NOMO-1 treated with dmso at 0.1 percent for 144 hours (cell line): Measurements from ENCODE around the gene ITCH.

Source experiments
- DNase-seq: peaks from one replicate; lab custom pipeline; 2025; ENCODE audit not compliant: unreplicated experiment; lab: John Stamatoyannopoulos, UW

ITCH gene

DNA sequence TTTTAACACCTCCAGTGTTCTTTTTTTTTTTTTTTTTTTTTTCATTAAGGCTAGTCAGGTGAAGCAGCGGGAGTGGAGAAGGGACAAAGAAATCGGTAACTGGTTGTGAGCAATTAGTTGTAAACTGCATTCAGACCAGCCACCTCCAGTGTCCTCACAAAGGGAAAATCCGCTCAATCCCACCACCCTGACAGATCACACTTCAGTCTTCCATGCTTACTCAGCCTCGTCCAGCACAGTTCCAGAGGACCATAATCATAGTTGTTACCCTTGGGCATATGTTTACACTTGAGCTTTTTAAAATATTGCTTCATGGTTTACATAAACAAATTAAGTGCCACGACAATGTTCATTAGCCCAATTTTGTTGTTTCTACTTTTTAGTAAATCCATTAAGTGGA lies 163.4 kb downstream of the ITCH start:
- DNase-seq, result no peak

DNA sequence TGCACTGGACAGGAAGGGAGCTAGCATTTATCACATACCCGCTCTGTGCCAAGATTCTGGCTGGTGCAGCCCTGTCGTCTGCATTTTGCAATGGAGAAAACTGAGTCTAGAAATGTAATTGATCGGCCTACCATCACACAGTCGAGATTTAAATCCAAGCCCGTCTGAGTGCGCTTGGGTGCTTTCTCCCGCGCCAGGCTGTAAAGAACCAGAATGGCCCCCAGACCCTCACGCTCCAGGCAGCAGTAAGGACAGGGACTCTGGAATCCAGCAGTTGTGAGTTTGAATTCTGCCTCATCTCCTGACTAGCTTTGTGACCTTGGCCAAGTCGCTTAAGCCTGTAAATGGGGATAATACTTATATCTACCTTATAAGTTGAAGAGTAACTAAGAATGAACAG lies 163.9 kb downstream of the ITCH start:
- DNase-seq, result no peak

DNA sequence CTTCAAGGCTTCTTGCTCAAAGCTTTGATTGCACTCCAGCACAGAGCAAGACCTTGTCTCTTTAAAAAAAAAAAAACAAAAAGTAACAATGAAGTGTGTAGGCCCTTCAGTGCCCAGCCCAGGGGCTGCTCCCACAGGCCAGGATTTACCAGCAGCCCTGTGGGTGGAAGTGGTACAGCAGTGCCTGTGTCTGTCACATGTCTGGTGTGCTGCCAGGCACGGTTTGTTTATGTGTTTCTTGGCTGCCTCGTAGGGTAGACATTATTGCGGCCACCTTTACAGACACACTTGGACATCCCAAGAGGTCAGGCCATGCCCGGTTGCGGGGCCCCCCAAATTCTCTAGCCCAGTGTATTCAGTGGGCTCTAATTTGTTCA lies 165.8 kb downstream of the ITCH start:
- no peak for DNase-seq

DNA sequence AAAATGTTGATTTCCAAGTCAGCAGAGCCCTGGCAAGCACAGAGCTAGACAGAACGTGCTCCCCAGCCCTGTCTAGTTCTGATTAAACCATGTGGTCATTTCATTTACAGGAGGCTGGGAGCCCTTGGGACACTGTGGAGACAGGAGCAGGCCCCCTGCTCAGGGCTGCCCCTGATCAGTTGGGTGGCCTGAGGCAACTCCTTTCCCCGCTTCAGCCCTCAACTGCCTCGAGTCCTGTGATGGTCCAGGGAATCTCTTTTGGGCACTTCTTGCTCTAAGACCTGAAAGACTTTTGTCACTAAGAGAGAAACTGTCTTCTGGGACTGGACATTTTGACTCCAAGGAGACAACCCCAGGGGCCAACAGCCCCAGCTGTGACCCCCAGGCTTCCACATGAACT lies 166.7 kb downstream of the ITCH start:
- DNase-seq, result no peak

DNA sequence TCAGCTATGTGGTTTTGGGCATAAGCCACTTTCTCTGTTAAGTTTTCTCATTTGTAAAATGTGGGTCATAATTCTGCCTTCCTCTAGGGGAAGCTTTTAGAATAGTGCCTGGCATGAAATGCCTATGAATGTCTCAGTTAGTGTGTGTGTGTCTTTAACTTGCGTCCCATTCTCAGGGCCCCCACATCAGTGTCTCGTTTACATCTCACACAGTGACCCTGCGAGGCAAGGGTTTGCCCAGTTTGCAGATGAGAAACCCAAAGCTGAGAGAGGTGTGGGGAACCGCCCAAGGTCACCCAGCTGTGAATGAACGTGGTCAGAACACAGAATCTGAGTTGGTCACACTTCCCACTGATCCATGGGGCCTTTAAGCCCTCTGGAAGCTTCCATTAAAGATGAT lies 167.3 kb downstream of the ITCH start:
- no peak for DNase-seq

DNA sequence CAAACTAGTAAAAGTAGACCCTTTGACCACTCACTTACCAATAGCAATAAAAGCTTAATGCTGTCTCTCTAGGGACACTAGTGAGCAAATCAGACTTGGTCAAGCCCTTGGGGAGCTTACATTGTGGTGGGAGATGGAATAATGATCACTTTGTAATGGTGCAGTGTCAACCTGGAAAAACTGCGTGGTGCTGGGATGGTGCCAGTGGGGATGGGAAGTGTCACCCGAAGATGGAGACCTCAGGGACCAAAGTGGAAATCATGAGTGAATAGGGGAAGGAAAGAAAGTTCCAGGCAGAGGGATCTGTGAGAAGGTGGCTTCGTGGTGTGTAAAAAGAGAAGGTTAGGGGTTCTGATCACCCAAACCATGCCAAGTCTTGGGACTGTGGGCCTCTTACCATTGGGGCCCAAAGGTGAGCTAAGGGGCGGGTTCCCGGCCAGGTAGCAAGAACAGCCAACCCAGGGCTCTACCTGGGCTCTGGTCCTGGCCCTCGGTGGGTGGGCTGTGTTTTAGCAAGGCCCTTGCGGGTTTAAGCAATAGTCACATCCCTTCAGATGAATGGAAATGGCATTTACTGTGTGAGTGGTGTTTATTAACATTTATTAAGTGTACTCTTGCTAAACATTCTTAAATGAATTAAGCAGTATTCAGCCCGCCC lies 168.7 kb downstream of the ITCH start:
- DNase-seq, result no peak

DNA sequence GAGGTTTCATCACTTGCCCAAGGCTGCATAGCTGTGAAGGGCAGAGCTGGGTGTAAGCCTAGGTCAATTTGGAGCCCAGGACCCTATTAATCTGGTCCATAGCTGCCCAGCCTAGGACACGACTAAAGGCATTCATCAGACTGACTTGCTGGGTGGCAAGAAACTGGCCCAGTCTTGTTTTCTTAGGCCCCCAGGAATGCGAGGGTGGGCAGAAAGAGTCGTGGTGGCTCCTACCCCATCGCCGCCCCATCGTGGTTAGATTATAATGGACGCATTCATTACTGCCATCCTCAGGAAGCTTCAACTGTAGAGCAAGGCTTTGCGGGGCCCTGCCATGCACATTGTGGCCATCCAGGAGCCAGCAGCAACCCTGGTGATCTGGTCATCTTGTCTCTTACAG lies 169.2 kb downstream of the ITCH start:
- DNase-seq, result no peak

DNA sequence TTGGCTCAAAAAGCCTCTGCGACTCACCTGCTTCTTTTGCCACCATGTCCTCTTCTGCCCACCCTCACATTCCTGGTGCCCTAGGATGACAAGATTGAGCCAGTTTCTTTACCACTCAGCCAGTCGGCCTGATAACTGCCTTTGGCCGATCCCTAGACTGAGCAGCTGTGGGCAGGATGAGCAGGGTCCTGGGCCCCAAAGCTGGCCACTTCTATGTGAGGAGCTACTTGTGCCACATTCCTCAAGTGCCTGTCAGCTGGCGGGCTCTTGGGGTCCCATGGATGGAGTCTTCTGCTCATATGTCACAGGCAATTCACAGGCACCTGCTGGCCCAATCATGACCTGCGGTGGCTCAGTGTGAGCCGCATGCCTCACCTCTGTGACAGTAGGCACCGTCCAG lies 169.7 kb downstream of the ITCH start:
- no peak for DNase-seq

DNA sequence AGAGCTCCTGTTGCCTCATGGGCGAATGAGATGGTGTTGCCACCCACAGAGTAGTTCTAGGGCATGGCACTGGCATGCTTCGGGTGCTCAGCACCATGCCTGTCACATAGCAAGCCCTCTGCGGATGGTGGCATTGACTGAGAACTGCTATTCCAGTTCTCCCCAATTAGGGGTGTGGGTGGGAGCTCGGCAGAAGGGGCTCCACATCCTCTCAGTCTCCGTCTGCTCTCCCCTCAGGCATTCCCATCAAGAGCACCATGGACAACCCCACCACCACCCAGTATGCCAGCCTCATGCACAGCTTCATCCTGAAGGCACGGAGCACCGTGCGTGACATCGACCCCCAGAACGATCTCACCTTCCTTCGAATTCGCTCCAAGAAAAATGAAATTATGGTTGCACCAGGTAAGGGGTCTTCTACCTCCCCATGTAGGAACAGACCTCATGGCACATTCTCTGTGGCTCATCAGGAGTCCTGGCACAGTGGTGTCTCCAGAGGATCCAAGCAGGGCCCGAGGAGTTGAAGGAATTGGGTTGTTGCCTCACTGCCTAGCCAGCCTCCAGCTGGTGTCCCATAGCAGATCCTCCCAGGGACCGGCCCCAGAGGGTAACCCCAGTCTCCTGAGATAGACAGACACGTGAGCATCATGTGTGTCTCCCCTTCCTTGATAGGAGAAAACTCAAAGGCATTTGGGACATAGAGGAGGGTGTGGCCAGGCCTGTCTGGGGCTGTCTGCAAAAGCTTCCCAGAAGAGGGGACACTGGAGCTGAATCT lies 171.5 kb downstream of the ITCH start:
- no peak for DNase-seq

DNA sequence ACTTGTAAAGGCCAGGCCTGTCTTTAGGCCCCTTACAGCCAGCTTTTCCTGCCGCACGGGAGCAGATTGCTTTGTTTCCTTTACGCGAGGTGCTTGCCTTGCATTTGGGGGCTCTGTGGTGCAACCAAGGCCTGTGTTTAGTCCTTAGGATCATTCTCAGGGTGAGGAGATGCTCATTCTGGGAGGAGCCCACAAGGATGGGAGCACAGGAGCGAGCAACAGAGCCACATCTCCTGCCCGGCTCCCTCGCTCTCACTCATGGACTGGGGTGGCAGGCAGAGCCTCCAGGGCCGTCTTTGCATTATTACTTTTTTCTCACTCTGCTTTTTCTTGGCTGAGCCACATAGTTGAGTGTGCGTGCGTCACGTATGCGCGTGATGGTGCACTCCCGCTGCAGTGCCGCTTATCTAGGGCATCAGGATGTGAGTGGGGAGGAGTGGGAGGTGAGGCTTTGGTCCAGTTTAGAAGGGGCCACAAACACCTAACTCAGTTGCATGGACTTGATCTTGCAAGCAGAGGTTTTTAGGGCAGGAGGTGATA lies 172.3 kb downstream of the ITCH start:
- DNase-seq, result no peak

DNA sequence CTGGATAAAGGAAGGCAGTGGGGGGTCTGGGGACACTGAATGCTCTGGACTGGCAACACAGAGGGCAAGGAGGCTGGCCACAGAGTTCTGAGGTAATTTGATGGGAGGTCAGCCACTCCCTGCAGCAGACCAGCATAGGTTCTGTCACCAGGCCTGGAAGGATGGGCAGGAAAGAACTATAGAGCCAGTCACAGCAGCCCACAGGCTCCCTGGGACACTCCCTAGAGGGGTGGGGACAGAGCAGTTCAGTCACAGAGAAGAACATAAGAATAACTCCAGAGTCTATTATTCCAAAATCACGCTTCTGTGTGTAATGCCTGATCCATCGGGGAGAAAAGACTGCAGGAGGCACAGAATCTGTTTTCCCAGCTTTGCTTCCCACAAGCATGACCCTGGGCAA lies 172.8 kb downstream of the ITCH start:
- DNase-seq, result no peak

DNA sequence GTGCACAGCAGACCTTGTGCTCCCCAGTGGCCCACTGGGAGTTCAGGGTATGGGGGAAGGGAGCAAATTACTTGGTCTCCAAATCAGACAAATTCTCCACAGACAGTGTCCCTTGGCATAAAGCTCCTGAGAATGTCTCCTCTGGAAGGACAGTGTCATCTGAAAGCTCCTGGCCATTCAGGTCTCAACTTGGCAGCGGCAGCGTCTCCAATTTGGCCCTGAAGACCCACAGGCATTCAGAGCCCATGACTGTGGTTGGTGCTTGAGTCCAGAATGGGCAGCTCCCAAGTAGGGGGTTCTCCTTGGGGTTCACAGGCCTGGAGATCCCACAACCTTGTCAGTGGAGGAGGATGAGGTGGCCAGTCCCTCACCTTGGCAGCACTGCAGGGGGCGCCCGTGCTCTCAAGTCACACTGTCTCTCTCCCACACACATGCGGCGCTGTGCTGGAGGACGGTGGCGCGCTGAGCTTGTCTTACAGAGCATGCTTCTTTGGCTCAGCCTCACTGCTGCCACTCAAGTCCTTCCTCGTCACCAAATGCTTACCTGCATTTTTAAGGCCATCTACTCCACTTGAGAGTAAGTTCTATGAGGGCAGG lies 173.8 kb downstream of the ITCH start:
- no peak for DNase-seq

DNA sequence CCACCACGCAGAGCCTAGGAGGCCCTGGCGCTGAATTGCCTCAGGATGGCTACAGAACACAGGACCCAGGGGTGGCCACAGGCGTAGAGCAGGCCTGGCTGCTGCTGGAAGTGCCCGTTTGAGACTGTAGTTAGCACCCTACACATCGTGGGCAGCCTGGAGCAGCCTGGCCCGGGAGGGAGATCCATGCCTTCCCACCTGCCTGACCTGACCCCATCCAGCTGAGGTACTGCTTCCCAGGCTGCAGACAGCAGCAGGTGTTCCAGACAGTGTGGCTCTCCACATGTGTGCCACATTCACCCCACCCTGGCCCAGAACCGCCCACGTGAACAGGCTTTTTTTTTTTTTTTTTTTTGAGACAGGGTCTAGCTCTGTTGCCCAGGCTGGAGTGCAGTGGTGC lies 174.6 kb downstream of the ITCH start:
- DNase-seq, result no peak

DNA sequence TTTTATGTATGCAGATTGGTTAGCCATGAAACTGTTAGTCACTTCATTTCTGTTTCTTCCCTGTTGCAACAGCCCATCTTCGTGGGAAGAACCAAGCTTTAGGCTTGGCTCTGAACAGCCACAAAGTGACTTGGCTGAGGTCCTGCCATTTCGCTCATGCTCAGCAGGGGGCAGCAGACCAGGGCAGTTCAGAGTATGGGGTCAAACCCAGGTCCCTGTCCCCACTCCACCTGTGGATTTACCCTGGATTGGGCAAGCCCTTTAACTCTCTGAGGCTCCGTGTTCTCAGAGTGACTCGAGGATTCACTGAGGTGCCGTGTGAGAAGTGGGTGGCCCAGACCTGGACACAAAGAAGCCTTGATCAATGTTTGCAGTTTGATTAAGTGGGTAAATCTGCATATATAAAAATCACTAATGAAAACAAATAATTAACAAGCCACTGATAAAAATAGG lies 175.6 kb downstream of the ITCH start:
- DNase-seq, result peak; percentile 37

DNA sequence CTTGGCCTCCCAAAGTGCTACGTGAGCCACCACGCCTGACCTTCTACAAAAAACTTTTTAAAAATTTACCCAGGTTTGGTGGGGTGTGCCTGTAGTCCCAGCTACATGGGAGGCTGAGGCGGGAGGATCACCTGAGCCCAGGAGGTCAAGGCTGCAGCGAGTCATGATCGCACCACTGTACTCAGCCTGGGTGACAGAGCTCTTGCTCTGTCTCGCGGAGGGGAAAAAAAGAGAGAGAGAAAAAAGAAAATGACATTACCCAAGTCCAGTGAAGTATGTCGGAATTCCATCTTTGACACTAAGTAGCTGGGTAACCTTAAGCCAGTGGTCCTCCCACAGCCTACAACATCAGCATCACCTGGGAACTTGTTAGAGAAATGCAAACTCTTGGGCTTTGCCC lies 176.7 kb downstream of the ITCH start:
- DNase-seq, result no peak

DNA sequence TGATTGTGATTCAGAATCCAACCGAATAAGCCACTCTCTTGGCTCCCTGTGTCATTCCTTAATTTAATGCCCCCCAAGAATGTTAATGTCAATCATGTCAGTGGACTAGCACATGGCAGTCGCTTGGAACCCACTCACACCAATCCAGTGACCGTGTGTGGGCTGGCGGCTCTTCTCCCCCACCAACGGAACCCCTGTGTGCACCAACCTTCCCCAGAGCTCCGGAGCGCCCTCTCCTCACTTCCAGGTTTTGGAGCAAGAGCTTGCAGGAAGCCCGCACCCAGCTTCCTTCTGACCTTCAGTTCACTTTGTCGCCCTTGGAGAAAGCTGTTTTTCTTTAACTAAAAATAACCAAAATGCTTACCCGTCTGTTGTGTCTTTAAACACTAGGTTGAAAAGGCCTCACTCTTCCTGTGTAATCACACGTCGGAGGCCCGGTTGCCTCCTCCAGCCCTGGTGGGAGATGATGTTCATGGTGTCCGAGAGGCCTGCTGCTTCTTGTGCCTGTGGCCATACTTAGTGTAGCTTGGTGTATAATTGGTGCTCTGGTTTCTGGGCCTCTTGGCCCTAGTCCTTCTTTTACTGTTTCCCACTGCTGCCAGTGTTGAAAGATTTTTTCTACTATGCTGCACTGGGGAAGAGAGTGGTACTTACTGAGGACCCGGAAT lies 177.7 kb downstream of the ITCH start:
- DNase-seq, result no peak

DNA sequence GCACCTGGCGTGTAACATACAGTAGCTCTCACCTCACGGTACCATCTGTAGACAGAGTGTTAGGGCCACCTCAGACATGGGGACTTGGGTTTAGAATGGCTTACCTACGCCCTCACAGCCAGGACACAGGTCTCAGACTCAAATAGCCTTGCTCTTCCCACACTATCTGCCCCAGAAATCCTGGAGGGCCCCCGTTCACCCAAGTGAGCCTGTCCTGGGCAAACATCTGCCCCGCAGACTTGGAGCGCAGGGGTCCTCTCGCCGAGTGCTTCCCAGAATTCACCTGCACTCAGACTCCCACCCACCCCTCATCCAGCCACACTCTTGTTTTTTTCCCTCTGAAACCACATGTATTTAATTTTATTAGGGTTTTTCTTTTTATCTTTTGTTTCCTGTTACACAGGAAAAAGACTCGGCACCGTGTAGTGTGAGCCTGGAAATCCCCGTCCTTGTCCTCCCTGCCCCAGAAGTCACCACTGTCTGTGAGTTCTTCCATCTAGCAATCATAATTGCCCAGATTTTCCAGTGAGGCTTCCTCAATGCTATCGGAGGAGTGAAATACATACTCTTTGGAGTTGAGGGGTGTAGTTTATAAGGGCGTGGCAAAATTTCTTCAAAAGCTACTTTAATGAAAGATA lies 178.3 kb downstream of the ITCH start:
- no peak for DNase-seq

DNA sequence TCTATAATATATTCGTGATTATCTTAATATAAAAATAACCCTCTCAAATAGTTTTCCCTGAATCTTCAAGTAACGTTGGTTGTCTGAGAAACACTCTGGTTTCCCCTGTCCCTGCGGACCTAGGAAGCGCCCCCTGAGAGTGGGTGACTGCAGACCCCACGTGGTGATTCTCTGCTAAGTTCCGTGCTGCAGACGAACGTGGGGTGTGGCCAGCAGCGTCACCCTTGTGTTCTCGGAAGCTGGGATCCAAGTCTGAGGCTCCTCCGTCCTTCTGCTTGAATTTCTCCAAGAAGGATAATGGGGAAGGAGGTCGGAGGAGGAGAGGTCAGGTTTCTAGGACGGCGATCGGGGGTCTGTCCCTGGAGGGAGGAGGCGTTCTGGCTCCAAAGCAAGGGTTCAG lies 178.8 kb downstream of the ITCH start:
- no peak for DNase-seq

DNA sequence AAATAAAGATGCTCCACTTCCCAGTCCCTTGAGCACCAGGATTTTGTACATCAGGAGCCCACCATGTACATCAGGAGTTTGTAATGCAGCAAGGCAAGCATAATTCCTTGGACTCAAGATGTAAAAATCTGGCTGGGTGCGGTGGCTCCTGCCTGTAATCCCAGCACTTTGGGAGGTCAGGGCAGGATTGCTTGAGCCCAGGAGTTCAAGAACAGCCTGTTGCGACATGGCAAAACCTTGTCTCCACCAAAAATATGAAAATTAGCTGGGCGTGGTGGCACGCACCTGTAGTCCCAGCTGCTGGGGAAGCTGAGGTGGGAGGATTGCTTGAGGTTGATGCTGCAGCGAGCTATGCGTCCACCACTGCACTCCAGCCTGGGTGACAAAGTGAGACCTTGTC lies 179.4 kb downstream of the ITCH start:
- no peak for DNase-seq

DNA sequence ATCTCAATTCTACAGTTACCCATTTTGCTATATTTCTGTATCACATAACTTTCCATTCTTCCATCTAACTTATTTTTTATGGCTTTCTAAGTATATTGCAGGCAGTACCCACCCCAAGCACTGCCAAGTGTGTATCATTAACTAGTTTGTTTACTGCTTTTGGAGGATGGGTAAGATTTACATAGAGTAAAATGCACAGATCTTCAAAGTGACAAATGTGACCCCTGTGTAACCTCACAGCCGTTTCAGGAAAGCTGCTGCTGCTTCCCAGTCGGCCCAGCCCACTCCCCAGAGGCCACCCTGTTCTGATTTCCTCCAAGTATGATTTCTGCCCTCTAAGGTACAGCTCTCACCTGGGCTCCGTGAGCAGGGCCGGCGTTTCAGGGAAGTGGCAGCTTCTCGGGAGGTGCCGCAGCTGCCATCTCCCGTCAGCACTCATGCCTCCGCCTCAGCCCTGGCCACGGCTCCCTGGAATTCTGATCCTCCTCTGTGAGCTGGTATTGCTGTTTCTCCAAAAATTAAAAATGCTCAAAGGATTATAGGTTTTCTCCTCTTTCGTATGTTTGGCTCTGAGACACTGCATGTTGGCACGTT lies 180.5 kb downstream of the ITCH start:
- no peak for DNase-seq
